Smooth muscle cell (in vitro differentiated cells): ENCODE data around the gene BHLHE41. TPM values are rescaled to one million over a fixed set of nuclear protein-coding genes. Genes with fewer than 3 reads are reported as not detected.

Experiments used
- DNase-seq: peaks from one replicate; lab custom pipeline; 2025; ENCODE audit not compliant: unreplicated experiment; lab: John Stamatoyannopoulos, UW
- H2AFZ ChIP-seq: fragments of 200-600 bp; sonication (generic); 2 replicates; pipeline ENCODE4 v1.6.0; 2016; ENCODE audit warnings: antibody characterized with exemption, low read depth, mild to moderate bottlenecking
- H3F3A ChIP-seq: fragments of 200-600 bp; sonication (generic); 2 replicates; pipeline ENCODE4 v1.6.0; 2017; ENCODE audit warnings: antibody characterized with exemption, low read depth
- H3K27ac ChIP-seq: fragments of 200-600 bp; sonication (generic); 2 replicates; pipeline ENCODE4 v1.5.1; 2016; ENCODE audit warnings: low read depth, mild to moderate bottlenecking
- H3K27me3 ChIP-seq: fragments of 200-600 bp; sonication (generic); 2 replicates; pipeline ENCODE4 v1.6.1; 2016; ENCODE audit warnings: low read depth, mild to moderate bottlenecking
- H3K36me3 ChIP-seq: fragments of 200-600 bp; sonication (generic); 2 replicates; pipeline ENCODE4 v1.5.1; 2016; ENCODE audit warnings: low read depth
- H3K4me1 ChIP-seq: fragments of 200-600 bp; sonication (generic); 2 replicates; pipeline ENCODE4 v1.5.1; 2016; ENCODE audit warnings: low read depth
- H3K4me2 ChIP-seq: fragments of 200-600 bp; sonication (generic); 2 replicates; pipeline ENCODE4 v1.6.0; 2016; ENCODE audit warnings: mild to moderate bottlenecking
- H3K4me3 ChIP-seq: fragments of 200-600 bp; sonication (generic); 2 replicates; pipeline ENCODE4 v1.5.1; 2016; ENCODE audit warnings: mild to moderate bottlenecking
- H3K79me2 ChIP-seq: fragments of 200-600 bp; sonication (generic); 2 replicates; pipeline ENCODE4 v1.6.0; 2016; ENCODE audit warnings: low read depth, mild to moderate bottlenecking
- H3K9ac ChIP-seq: fragments of 200-600 bp; sonication (generic); 2 replicates; pipeline ENCODE4 v1.6.0; 2016; ENCODE audit warnings: low read depth
- H3K9me3 ChIP-seq: fragments of 200-600 bp; sonication (generic); replicated peaks from 2 replicates; pipeline ENCODE4 v1.5.1; 2016; ENCODE audit warnings: low read depth
- H4K20me1 ChIP-seq: fragments of 200-600 bp; sonication (generic); 2 replicates; pipeline ENCODE4 v1.6.0; 2016; ENCODE audit warnings: low read depth
- CTCF ChIP-seq: fragments of 200-600 bp; sonication (generic); IDR thresholded peaks from 2 replicates; pipeline ENCODE4 v1.5.1; 2017; ENCODE audit warnings: borderline replicate concordance, mild to moderate bottlenecking, antibody characterized with exemption; ENCODE audit not compliant: insufficient read depth, poor library complexity, severe bottlenecking
- WGBS: methylation state at CpG from one replicate; pipeline ENCODE4 v1.1.7; 2016; ENCODE audit warnings: low lambda C conversion rate; 5-methylcytosine and 5-hydroxymethylcytosine counted together
- polyA plus RNA-seq: library from polyadenylated mRNA; unstranded; fragments of >200 nt; fragmentation: Nextera tagmentation; extraction: Ambion mirVana; gene quantifications from 2 replicates; pipeline ENCODE4 v1.2.1, GENCODE V29; 2016
- total RNA-seq: library from RNA; depleted of rRNA; stranded (reverse); fragments of >200 nt; gene quantifications from 2 replicates; pipeline ENCODE4 v1.2.3, GENCODE V29; 2014

BHLHE41 gene
- total and polyA plus RNA-seq, 2 experiments from 2014 or later, result 4.4 to 10.3 TPM

GRCh38 chr12:26138860-26139259, 14.0 kb upstream of the BHLHE41 start:
- H3K9ac ChIP-seq, result no peak overlapping the region
- no peak overlapping the region for H2AFZ ChIP-seq
- no peaks in the 10 kb centered on the region for H3K79me2 ChIP-seq
- H3F3A ChIP-seq, result no peaks in the 10 kb centered on the region
- H3K4me3 ChIP-seq, result no peak overlapping the region
- H3K9me3 ChIP-seq, result no peaks in the 10 kb centered on the region
- no peaks in the 10 kb centered on the region for H4K20me1 ChIP-seq
- H3K27me3 ChIP-seq, result no peaks in the 10 kb centered on the region
- H3K36me3 ChIP-seq, result no peaks in the 10 kb centered on the region
- no peak for DNase-seq
- H3K4me1 ChIP-seq, result no peaks in the 10 kb centered on the region
- no peak overlapping the region for H3K4me2 ChIP-seq
- H3K27ac ChIP-seq, result no peak overlapping the region
- TF ChIP-seq CTCF, result no peak

DNA sequence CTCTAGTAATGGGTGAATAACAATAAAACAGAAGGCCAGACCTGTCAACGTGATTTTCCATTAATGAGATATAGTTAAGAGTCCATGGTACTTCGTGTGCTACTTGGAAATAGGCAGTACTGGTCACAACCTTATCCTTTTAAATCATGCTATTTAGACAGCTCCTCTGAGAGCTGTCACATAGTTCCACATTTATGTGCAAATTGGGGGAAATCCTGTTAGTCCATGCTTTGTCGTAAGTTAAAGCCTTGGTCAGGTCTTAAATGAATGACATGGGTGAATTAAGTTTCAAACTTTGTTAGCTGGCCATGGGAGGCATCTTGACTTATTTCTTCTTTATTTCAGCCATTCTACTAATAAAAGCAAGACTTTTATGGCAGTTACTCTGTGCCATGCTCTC, 11.9 kb upstream of the BHLHE41 start:
- H3K4me3 ChIP-seq, result no peak overlapping the region
- H3K9ac ChIP-seq, result no peak overlapping the region
- no peaks in the 10 kb centered on the region for H4K20me1 ChIP-seq
- no peaks in the 10 kb centered on the region for H3K9me3 ChIP-seq
- no peaks in the 10 kb centered on the region for H3F3A ChIP-seq
- no peaks in the 10 kb centered on the region for H3K79me2 ChIP-seq
- no peak overlapping the region for H2AFZ ChIP-seq
- no peaks in the 10 kb centered on the region for H3K36me3 ChIP-seq
- peaks cover 3% of the 10 kb centered on the region for H3K27me3 ChIP-seq
- no peak overlapping the region for H3K27ac ChIP-seq
- no peak for DNase-seq
- H3K4me1 ChIP-seq, result no peaks in the 10 kb centered on the region
- 84% methylated on average over 3 of the region's 3 CpGs for WGBS
- no peak overlapping the region for H3K4me2 ChIP-seq
- no peak for TF ChIP-seq CTCF

DNA sequence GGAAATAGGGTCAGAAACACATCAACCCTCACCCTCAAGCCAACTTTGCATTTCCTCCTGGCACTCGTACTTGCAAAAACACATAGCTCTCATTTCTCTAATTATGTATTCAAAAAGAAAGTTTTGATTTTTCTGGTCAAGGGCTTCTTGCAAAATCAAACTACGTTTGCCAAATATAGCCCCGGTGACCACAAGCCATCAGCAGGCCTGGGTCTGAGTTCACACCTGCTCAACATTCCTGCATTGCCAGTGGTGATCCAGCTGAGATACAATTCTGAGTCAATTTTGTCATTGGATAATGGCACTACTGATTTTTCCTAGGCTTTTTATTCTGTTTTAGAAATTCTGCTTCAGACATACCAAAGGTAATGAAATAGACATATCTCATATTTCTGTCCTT, 10.7 kb upstream of the BHLHE41 start:
- no peak overlapping the region for H2AFZ ChIP-seq
- no peaks in the 10 kb centered on the region for H3K36me3 ChIP-seq
- H3K9ac ChIP-seq, result no peak overlapping the region
- H3K27ac ChIP-seq, result no peak overlapping the region
- DNase-seq, result no peak
- H3K4me1 ChIP-seq, result no peaks in the 10 kb centered on the region
- no peaks in the 10 kb centered on the region for H3K79me2 ChIP-seq
- 87% methylated on average over 3 of the region's 3 CpGs for WGBS
- peaks cover 5% of the 10 kb centered on the region for H3K27me3 ChIP-seq
- TF ChIP-seq CTCF, result no peak
- H3F3A ChIP-seq, result no peaks in the 10 kb centered on the region
- no peaks in the 10 kb centered on the region for H3K9me3 ChIP-seq
- no peak overlapping the region for H3K4me3 ChIP-seq
- H4K20me1 ChIP-seq, result no peaks in the 10 kb centered on the region
- H3K4me2 ChIP-seq, result no peak overlapping the region

- Histone ChIP-seq H2AFZ (no peak overlapping the region), H3K4me2 (no peak overlapping the region), H3K9ac (no peak overlapping the region), H4K20me1 (no peaks in the 10 kb centered on the region), H3K79me2 (no peaks in the 10 kb centered on the region), H3K36me3 (no peaks in the 10 kb centered on the region), H3K4me1 (no peaks in the 10 kb centered on the region), H3K27me3 (peaks cover 5% of the 10 kb centered on the region), H3K4me3 (no peak overlapping the region), H3K9me3 (no peaks in the 10 kb centered on the region), H3F3A (no peaks in the 10 kb centered on the region), H3K27ac (no peak overlapping the region)
- TF ChIP-seq CTCF, result no peak
- DNase-seq, result no peak
- 85% methylated on average over 5 of the region's 5 CpGs for WGBS
Observed at GRCh38 chr12:26135010-26135420, 10.2 kb upstream of the BHLHE41 start.
